GM12878 (cell line): ENCODE measurements around the gene RDM1. TPM values are rescaled to one million over a fixed set of nuclear protein-coding genes. Genes with fewer than 3 reads are reported as not detected.

Experiments used
- polyA plus RNA-seq, 11 experiments: library from polyadenylated mRNA; depleted of rRNA in 4 of 11; unstranded in 6 of 11; stranded (reverse) in 5 of 11; fragments of >200 nt; fragmentation: Nextera tagmentation in 4 of 11; fragmentation: Illumina TruSeq in 1 of 11; extraction: Ambion mirVana in 4 of 11; extraction: Trizol in 1 of 11; gene quantifications; 1 replicate in 1 of 11; 2 replicates in 10 of 11; pipeline versions ENCODE4 v1.2.1 to v1.2.3, GENCODE V29; 2011 to 2016; ENCODE audit warnings: inconsistent platforms in 2 of 11, missing spikeins in 2 of 11, low read depth in 1 of 11
- small RNA-seq: library from RNA; depleted of rRNA; stranded (forward); fragments of <200 nt; gene quantifications from one replicate; pipeline ENCODE3, GENCODE V24; 2014
- total RNA-seq, 4 experiments: library from RNA; depleted of rRNA in 3 of 4; stranded (reverse); fragments of >200 nt in 3 of 4; fragmentation: Illumina TruSeq in 1 of 4; extraction: Trizol in 1 of 4; gene quantifications; 2 replicates each; pipeline versions ENCODE4 v1.2.1 to v1.2.3, GENCODE V29; 2013 to 2021

Gene RDM1
- total and polyA plus RNA-seq, 10 of the 15 experiments (the other 5 are each of a cell fraction or from before 2014, with no cell fraction given), result 5.7 to 18.4 (median 10.7) TPM

Small RNA genes lying within 50 kb of the gene (small RNA-seq; reads per million reads assigned to genes)
- gene RF00100, result 266 reads per million, percentile 99 among the genes with 10 or more reads in this experiment

Other genes starting within 250 kb of the RDM1 start
Only the 7 nearest of the 16 such genes appear.
- 0.11 TPM in 1 of 2 replicates, not detected in the other for gene HEATR9, start 61.9 kb downstream of the RDM1 start, total RNA-seq (2014; rRNA removed)
- gene HEATR9, start 61.9 kb downstream of the RDM1 start, total RNA-seq (2014; rRNA removed; fragmentation: Illumina TruSeq; extraction: Trizol), result 0.04 TPM in 1 of 2 replicates, not detected in the other
- gene HEATR9, start 61.9 kb downstream of the RDM1 start, total RNA-seq (2021), result 0.21 and 0.53 TPM in 2 replicates
- gene HEATR9, start 61.9 kb downstream of the RDM1 start, polyA plus RNA-seq (2011; rRNA removed), result 0.43 and 0.50 TPM in 2 replicates
- gene HEATR9, start 61.9 kb downstream of the RDM1 start, polyA plus RNA-seq (2014; fragmentation: Illumina TruSeq; extraction: Trizol), result 0.08 and 0.12 TPM in 2 replicates
- under 1 TPM; 0.11 to 0.14 TPM for gene HEATR9, start 61.9 kb downstream of the RDM1 start, polyA plus RNA-seq (2014; fragmentation: Nextera tagmentation; extraction: Ambion mirVana)
- gene HEATR9, start 61.9 kb downstream of the RDM1 start, polyA plus RNA-seq (2014; rRNA removed), result 0.17 and 0.36 TPM in 2 replicates
- gene HEATR9, start 61.9 kb downstream of the RDM1 start, polyA plus RNA-seq (2016; fragmentation: Nextera tagmentation; extraction: Ambion mirVana), result not detected
- 82.0 and 96.3 TPM in 2 replicates for gene CCL5, start 50.4 kb downstream of the RDM1 start, total RNA-seq (2014; rRNA removed)
- 75.4 and 79.6 TPM in 2 replicates for gene CCL5, start 50.4 kb downstream of the RDM1 start, total RNA-seq (2014; rRNA removed; fragmentation: Illumina TruSeq; extraction: Trizol)
- gene CCL5, start 50.4 kb downstream of the RDM1 start, total RNA-seq (2021), result 60.2 and 71.7 TPM in 2 replicates
- gene CCL5, start 50.4 kb downstream of the RDM1 start, polyA plus RNA-seq (2011; rRNA removed), result 166 and 175 TPM in 2 replicates
- gene CCL5, start 50.4 kb downstream of the RDM1 start, polyA plus RNA-seq (2014; fragmentation: Illumina TruSeq; extraction: Trizol), result 95.6 and 112 TPM in 2 replicates
- gene CCL5, start 50.4 kb downstream of the RDM1 start, polyA plus RNA-seq (2014; fragmentation: Nextera tagmentation; extraction: Ambion mirVana), result 100 to 1,000 TPM; 139 to 186 TPM
- gene CCL5, start 50.4 kb downstream of the RDM1 start, polyA plus RNA-seq (2014; rRNA removed), result 84.0 and 99.6 TPM in 2 replicates
- gene CCL5, start 50.4 kb downstream of the RDM1 start, polyA plus RNA-seq (2016; fragmentation: Nextera tagmentation; extraction: Ambion mirVana), result 10 to 100 TPM; 45.7 to 56.1 TPM
- not detected in 2 replicates for gene LYZL6, start 12.9 kb upstream of the RDM1 start, total RNA-seq (2014; rRNA removed)
- not detected in 2 replicates for gene LYZL6, start 12.9 kb upstream of the RDM1 start, total RNA-seq (2014; rRNA removed; fragmentation: Illumina TruSeq; extraction: Trizol)
- not detected in 2 replicates for gene LYZL6, start 12.9 kb upstream of the RDM1 start, total RNA-seq (2021)
- gene LYZL6, start 12.9 kb upstream of the RDM1 start, polyA plus RNA-seq (2011; rRNA removed), result not detected in 2 replicates
- gene LYZL6, start 12.9 kb upstream of the RDM1 start, polyA plus RNA-seq (2014; fragmentation: Illumina TruSeq; extraction: Trizol), result not detected in 2 replicates
- gene LYZL6, start 12.9 kb upstream of the RDM1 start, polyA plus RNA-seq (2014; fragmentation: Nextera tagmentation; extraction: Ambion mirVana), result not detected
- not detected in 2 replicates for gene LYZL6, start 12.9 kb upstream of the RDM1 start, polyA plus RNA-seq (2014; rRNA removed)
- not detected for gene LYZL6, start 12.9 kb upstream of the RDM1 start, polyA plus RNA-seq (2016; fragmentation: Nextera tagmentation; extraction: Ambion mirVana)
- gene CCL16, start 50.7 kb upstream of the RDM1 start, total RNA-seq (2014; rRNA removed), result not detected in 2 replicates
- gene CCL16, start 50.7 kb upstream of the RDM1 start, total RNA-seq (2014; rRNA removed; fragmentation: Illumina TruSeq; extraction: Trizol), result not detected in 2 replicates
- gene CCL16, start 50.7 kb upstream of the RDM1 start, total RNA-seq (2021), result not detected in 2 replicates
- gene CCL16, start 50.7 kb upstream of the RDM1 start, polyA plus RNA-seq (2011; rRNA removed), result not detected in 2 replicates
- gene CCL16, start 50.7 kb upstream of the RDM1 start, polyA plus RNA-seq (2014; fragmentation: Illumina TruSeq; extraction: Trizol), result not detected in 2 replicates
- not detected for gene CCL16, start 50.7 kb upstream of the RDM1 start, polyA plus RNA-seq (2014; fragmentation: Nextera tagmentation; extraction: Ambion mirVana)
- gene CCL16, start 50.7 kb upstream of the RDM1 start, polyA plus RNA-seq (2014; rRNA removed), result not detected in 2 replicates
- not detected for gene CCL16, start 50.7 kb upstream of the RDM1 start, polyA plus RNA-seq (2016; fragmentation: Nextera tagmentation; extraction: Ambion mirVana)
- gene CCL14, start 56.0 kb upstream of the RDM1 start, total RNA-seq (2014; rRNA removed), result not detected in 2 replicates
- gene CCL14, start 56.0 kb upstream of the RDM1 start, total RNA-seq (2014; rRNA removed; fragmentation: Illumina TruSeq; extraction: Trizol), result not detected in 2 replicates
- not detected in 2 replicates for gene CCL14, start 56.0 kb upstream of the RDM1 start, total RNA-seq (2021)
- not detected in 2 replicates for gene CCL14, start 56.0 kb upstream of the RDM1 start, polyA plus RNA-seq (2011; rRNA removed)
- not detected in 2 replicates for gene CCL14, start 56.0 kb upstream of the RDM1 start, polyA plus RNA-seq (2014; fragmentation: Illumina TruSeq; extraction: Trizol)
- gene CCL14, start 56.0 kb upstream of the RDM1 start, polyA plus RNA-seq (2014; fragmentation: Nextera tagmentation; extraction: Ambion mirVana), result not detected
- not detected in 2 replicates for gene CCL14, start 56.0 kb upstream of the RDM1 start, polyA plus RNA-seq (2014; rRNA removed)
- gene CCL14, start 56.0 kb upstream of the RDM1 start, polyA plus RNA-seq (2016; fragmentation: Nextera tagmentation; extraction: Ambion mirVana), result not detected
- not detected in 2 replicates for gene CCL15, start 70.8 kb upstream of the RDM1 start, total RNA-seq (2014; rRNA removed)
- not detected in 2 replicates for gene CCL15, start 70.8 kb upstream of the RDM1 start, total RNA-seq (2014; rRNA removed; fragmentation: Illumina TruSeq; extraction: Trizol)
- not detected in 2 replicates for gene CCL15, start 70.8 kb upstream of the RDM1 start, total RNA-seq (2021)
- gene CCL15, start 70.8 kb upstream of the RDM1 start, polyA plus RNA-seq (2011; rRNA removed), result not detected in 2 replicates
- 0.12 TPM in 1 of 2 replicates, not detected in the other for gene CCL15, start 70.8 kb upstream of the RDM1 start, polyA plus RNA-seq (2014; fragmentation: Illumina TruSeq; extraction: Trizol)
- gene CCL15, start 70.8 kb upstream of the RDM1 start, polyA plus RNA-seq (2014; fragmentation: Nextera tagmentation; extraction: Ambion mirVana), result not detected
- not detected in 2 replicates for gene CCL15, start 70.8 kb upstream of the RDM1 start, polyA plus RNA-seq (2014; rRNA removed)
- not detected for gene CCL15, start 70.8 kb upstream of the RDM1 start, polyA plus RNA-seq (2016; fragmentation: Nextera tagmentation; extraction: Ambion mirVana)
- gene CCL23, start 87.2 kb upstream of the RDM1 start, total RNA-seq (2014; rRNA removed), result 0.22 and 0.40 TPM in 2 replicates
- not detected in 2 replicates for gene CCL23, start 87.2 kb upstream of the RDM1 start, total RNA-seq (2014; rRNA removed; fragmentation: Illumina TruSeq; extraction: Trizol)
- not detected in 2 replicates for gene CCL23, start 87.2 kb upstream of the RDM1 start, total RNA-seq (2021)
- gene CCL23, start 87.2 kb upstream of the RDM1 start, polyA plus RNA-seq (2011; rRNA removed), result 0.62 and 1.0 TPM in 2 replicates
- gene CCL23, start 87.2 kb upstream of the RDM1 start, polyA plus RNA-seq (2014; fragmentation: Illumina TruSeq; extraction: Trizol), result 0.15 TPM in 1 of 2 replicates, not detected in the other
- under 1 TPM in 1 of 2 experiments, not detected in 1; 0.42 TPM for gene CCL23, start 87.2 kb upstream of the RDM1 start, polyA plus RNA-seq (2014; fragmentation: Nextera tagmentation; extraction: Ambion mirVana)
- 0.18 TPM in 1 of 2 replicates, not detected in the other for gene CCL23, start 87.2 kb upstream of the RDM1 start, polyA plus RNA-seq (2014; rRNA removed)
- gene CCL23, start 87.2 kb upstream of the RDM1 start, polyA plus RNA-seq (2016; fragmentation: Nextera tagmentation; extraction: Ambion mirVana), result not detected